Measurements from ENCODE around the gene RIC8A. TPM values are rescaled to one million over a fixed set of nuclear protein-coding genes. Genes with fewer than 3 reads are reported as not detected.

RIC8A gene
- total and polyA plus RNA-seq, 9 of the 15 experiments (the other 6 are each of a cell fraction or from before 2014, with no cell fraction given), result 10.7 to 108 (median 72.1) TPM

DNA sequence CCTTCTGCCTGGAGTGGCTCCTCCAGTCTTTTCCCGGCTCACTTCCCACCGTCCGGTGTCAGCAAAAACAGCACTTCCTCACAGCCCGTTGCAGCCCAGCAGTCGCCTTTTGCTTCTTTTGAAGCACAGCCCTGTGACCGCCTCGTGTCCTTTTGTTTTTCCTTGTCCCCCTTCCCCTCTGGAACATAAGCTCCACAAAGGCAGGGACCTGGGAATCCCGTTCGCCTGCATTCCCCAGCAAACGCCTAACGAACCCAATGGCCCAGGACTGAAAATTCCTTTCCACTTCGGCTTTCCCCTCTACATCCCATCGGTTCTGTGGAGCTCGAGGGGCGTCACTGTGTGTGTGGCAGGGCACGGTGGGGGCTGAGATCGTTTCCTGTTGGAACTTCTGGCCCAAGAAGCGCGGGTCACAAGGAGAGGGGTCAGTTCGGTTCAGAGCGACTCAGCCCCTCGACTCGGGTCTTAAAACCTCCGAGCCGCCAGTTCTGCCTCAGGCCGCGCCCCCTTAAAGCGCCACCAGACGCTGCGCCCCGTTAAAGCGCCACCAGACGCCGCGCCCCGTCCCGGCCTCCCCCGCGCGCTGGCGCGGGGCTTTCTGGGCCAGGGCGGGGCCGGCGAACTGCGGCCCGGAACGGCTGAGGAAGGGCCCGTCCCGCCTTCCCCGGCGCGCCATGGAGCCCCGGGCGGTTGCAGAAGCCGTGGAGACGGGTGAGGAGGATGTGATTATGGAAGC is 841 bp downstream of the RIC8A start (continued):
- TF ChIP-seq RBM22 (IDR thresholded peaks at IDR 0.05; ENCODE audit: low read depth, low read length, poor library complexity, severe bottlenecking) (no peak), TAF7 (tag; IDR thresholded peaks at IDR 0.05) (no peak), FIP1L1 (IDR thresholded peaks at IDR 0.05; ENCODE audit: low read depth, low read length, poor library complexity, severe bottlenecking) (peak; percentile 64), SNIP1 (IDR thresholded peaks at IDR 0.05; ENCODE audit: low read depth) (no peak), JUN (IDR thresholded peaks at IDR 0.05; ENCODE audit: borderline replicate concordance, low read depth, low read length) (peak; percentile 33; the same call in 1 of the 2 replicates), JUN (CRISPR knock-in tag; IDR thresholded peaks at IDR 0.05; ENCODE audit: borderline replicate concordance) (no peak), BRD9 (IDR thresholded peaks at IDR 0.05; ENCODE audit: low read depth, partially characterized antibody) (no peak), PHF20 (IDR thresholded peaks at IDR 0.05; ENCODE audit: partially characterized antibody) (peak; percentile 28), ZNF121 (CRISPR knock-in tag; conservative IDR thresholded peaks at IDR 0.05) (no peak), ELF1 (tag; IDR thresholded peaks at IDR 0.05) (peak; percentile 51; the same call in 1 of the 2 replicates), SRSF7 (optimal IDR thresholded peaks at IDR 0.05; ENCODE audit: low read depth, low read length) (no peak), ARHGAP35 (IDR thresholded peaks at IDR 0.05; ENCODE audit: partially characterized antibody) (no peak), TEAD4 (IDR thresholded peaks at IDR 0.05; ENCODE audit: low read length) (no peak), TEAD4 (CRISPR knock-in tag; IDR thresholded peaks at IDR 0.05; ENCODE audit: borderline replicate concordance) (no peak), ZNF668 (CRISPR knock-in tag; IDR thresholded peaks at IDR 0.05) (no peak), ZNF311 (CRISPR knock-in tag; IDR thresholded peaks at IDR 0.05) (no peak), ZKSCAN1 (IDR thresholded peaks at IDR 0.05; ENCODE audit: low read depth, low read length) (no peak), ZNF584 (CRISPR knock-in tag; IDR thresholded peaks at IDR 0.05; ENCODE audit: low read depth) (no peak), XRCC3 (IDR thresholded peaks at IDR 0.05) (no peak), RBM14 (IDR thresholded peaks at IDR 0.05; ENCODE audit: borderline replicate concordance, insufficient read depth, low read depth, low read length) (0 out of 2 replicates have a peak, but pooled peaks have one; percentile 10), ZBTB1 (CRISPR knock-in tag; IDR thresholded peaks at IDR 0.05; ENCODE audit: borderline replicate concordance, low read depth) (peak; percentile 57; the same call in 1 of the 2 replicates), GATAD2B (IDR thresholded peaks at IDR 0.05; ENCODE audit: borderline replicate concordance) (0 out of 2 replicates have a peak, but pooled peaks have one; percentile 16)
- TF ChIP-seq, protein P1, sequence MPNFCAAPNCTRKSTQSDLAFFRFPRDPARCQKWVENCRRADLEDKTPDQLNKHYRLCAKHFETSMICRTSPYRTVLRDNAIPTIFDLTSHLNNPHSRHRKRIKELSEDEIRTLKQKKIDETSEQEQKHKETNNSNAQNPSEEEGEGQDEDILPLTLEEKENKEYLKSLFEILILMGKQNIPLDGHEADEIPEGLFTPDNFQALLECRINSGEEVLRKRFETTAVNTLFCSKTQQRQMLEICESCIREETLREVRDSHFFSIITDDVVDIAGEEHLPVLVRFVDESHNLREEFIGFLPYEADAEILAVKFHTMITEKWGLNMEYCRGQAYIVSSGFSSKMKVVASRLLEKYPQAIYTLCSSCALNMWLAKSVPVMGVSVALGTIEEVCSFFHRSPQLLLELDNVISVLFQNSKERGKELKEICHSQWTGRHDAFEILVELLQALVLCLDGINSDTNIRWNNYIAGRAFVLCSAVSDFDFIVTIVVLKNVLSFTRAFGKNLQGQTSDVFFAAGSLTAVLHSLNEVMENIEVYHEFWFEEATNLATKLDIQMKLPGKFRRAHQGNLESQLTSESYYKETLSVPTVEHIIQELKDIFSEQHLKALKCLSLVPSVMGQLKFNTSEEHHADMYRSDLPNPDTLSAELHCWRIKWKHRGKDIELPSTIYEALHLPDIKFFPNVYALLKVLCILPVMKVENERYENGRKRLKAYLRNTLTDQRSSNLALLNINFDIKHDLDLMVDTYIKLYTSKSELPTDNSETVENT (CRISPR knock-in tag; IDR thresholded peaks at IDR 0.05), result peak; percentile 82
- TF ChIP-seq, protein P2, sequence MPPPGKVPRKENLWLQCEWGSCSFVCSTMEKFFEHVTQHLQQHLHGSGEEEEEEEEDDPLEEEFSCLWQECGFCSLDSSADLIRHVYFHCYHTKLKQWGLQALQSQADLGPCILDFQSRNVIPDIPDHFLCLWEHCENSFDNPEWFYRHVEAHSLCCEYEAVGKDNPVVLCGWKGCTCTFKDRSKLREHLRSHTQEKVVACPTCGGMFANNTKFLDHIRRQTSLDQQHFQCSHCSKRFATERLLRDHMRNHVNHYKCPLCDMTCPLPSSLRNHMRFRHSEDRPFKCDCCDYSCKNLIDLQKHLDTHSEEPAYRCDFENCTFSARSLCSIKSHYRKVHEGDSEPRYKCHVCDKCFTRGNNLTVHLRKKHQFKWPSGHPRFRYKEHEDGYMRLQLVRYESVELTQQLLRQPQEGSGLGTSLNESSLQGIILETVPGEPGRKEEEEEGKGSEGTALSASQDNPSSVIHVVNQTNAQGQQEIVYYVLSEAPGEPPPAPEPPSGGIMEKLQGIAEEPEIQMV (tag; conservative IDR thresholded peaks at IDR 0.05; ENCODE audit: low read depth), result no peak
- TF ChIP-seq, protein P3, sequence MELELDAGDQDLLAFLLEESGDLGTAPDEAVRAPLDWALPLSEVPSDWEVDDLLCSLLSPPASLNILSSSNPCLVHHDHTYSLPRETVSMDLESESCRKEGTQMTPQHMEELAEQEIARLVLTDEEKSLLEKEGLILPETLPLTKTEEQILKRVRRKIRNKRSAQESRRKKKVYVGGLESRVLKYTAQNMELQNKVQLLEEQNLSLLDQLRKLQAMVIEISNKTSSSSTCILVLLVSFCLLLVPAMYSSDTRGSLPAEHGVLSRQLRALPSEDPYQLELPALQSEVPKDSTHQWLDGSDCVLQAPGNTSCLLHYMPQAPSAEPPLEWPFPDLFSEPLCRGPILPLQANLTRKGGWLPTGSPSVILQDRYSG (tag; conservative IDR thresholded peaks at IDR 0.05; ENCODE audit: low read depth), result no peak
